Erythroblast (primary cell): ENCODE results near the gene SPRR1B.

ENCODE experiments used
- GATA1 ChIP-seq: IDR thresholded peaks from 2 replicates; pipeline ENCODE4 v1.6.1; 2011; ENCODE audit warnings: low read depth, mild to moderate bottlenecking, control low read depth, low read length, moderate library complexity
- POLR2A ChIP-seq: IDR thresholded peaks from 2 replicates; pipeline ENCODE4 v1.6.1; 2011; ENCODE audit warnings: mild to moderate bottlenecking, low read length

DNA sequence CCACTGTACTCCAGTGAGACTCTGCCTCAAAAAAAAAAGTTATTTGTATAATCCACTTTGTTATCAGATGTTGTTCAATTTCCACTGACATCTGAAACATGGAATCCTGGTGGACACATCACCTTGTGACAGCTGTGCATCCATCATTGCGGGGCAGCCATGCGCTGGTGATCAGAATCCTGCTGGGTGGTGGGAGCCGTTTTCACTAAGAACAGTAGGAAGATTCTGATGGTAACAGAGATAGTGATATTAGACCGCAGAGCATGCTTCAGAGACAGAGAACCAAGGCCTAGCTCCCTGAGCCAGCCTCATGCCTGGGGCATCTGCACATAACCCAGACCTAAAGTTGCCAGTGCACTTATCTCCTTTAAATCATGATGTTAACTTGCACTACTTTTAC is 32.5 kb upstream of the SPRR1B start:
- TF ChIP-seq POLR2A: no peak
- no peak for TF ChIP-seq GATA1
